Measurements from ENCODE around the gene ZBTB20.

- no peak for TF ChIP-seq RXRA (IDR thresholded peaks at IDR 0.05)
- no peak for TF ChIP-seq CTCF (IDR thresholded peaks at IDR 0.05; ENCODE audit: low read depth, low read length, missing input control)
- no peak for TF ChIP-seq GABPA (IDR thresholded peaks at IDR 0.05 in 1 of 2, conservative IDR thresholded peaks at IDR 0.05 in 1 of 2)
- no peak for TF ChIP-seq SP1 (IDR thresholded peaks at IDR 0.05)
- no peak for TF ChIP-seq YY1 (IDR thresholded peaks at IDR 0.05)
- TF ChIP-seq TAF1 (conservative IDR thresholded peaks at IDR 0.05), result no peak
- no peak for TF ChIP-seq HNF4G (IDR thresholded peaks at IDR 0.05)
- TF ChIP-seq EGR1 (IDR thresholded peaks at IDR 0.05; ENCODE audit: low read depth in 2 of 2), result no peak
- no peak for TF ChIP-seq REST (IDR thresholded peaks at IDR 0.05)
Observed at GRCh38 chr3:114856835-114857234, 290.3 kb downstream of the ZBTB20 start.

Measured in liver (tissue), 3 donors.